ENCODE data around the gene ESYT2. TPM values are rescaled to one million over a fixed set of nuclear protein-coding genes. Genes with fewer than 3 reads are reported as not detected.
A peak's percentile ranks its signal among the peaks of the same experiment; 100 is the strongest.
"Not testable (repeated sequence)": the region's sequence is repeated elsewhere in the genome, so short reads cannot be mapped to it uniquely, and the experiment has no call there.

ESYT2 gene
- total and polyA plus RNA-seq, 4 donors = 16.4 to 83.0 (median 58.0) TPM

- H3K4me1 ChIP-seq (ENCODE audit: control insufficient read depth in 5 of 5, insufficient read depth in 5 of 5, low read length in 5 of 5) = peaks cover 0 to 14% (median 6%) of the 10 kb centered on the region in 5 donors
- H3K27me3 ChIP-seq (ENCODE audit: control insufficient read depth in 3 of 3, insufficient read depth in 3 of 3, low read length in 2 of 3) = no peaks in the 10 kb centered on the region
- ATAC-seq (ENCODE audit: insufficient read depth, low FRiP score) = peak; percentile 77
- no peaks in the 10 kb centered on the region for H3K36me3 ChIP-seq (ENCODE audit: control insufficient read depth in 4 of 4, insufficient read depth in 4 of 4, low read length in 4 of 4)
- TF ChIP-seq CTCF (IDR thresholded peaks at IDR 0.05; ENCODE audit: control extremely low read depth, extremely low read depth) = no peak
- H3K9ac ChIP-seq (ENCODE audit: insufficient read depth in 1 of 2, low read length in 2 of 2) = peak overlapping the region; percentile 55 to 82
- 8 to 10% methylated on average over 31 to 45 of the region's 45 CpGs for WGBS, 2 donors
- peak; percentile 70 to 83 (median 74) for DNase-seq
- peak overlapping the region; percentile 24 for H3K4me3 ChIP-seq
- H3K9me3 ChIP-seq (ENCODE audit: control insufficient read depth in 4 of 4, insufficient read depth in 3 of 4, low read length in 3 of 4) = no peaks in the 10 kb centered on the region
- H3K27ac ChIP-seq (ENCODE audit: low read depth in 1 of 2, low read length in 1 of 2) = peak overlapping the region; percentile 86 to 90
These were observed 34.5 kb upstream of the ESYT2 start for GRCh38 chr7:158863611-158864506.

GRCh38 chr7:158862985-158863610 lies 33.8 kb upstream of the ESYT2 start:
- WGBS, 2 donors = 63 to 65% methylated on average over 13 of the region's 13 CpGs
- Histone ChIP-seq H3K4me3 (peak overlapping the region; percentile 18), H3K27ac (ENCODE audit: low read depth in 1 of 2, low read length in 1 of 2) (peak overlapping the region; percentile 78 to 90), H3K4me1 (ENCODE audit: control insufficient read depth in 5 of 5, insufficient read depth in 5 of 5, low read length in 5 of 5) (peaks cover 0 to 11% (median 4%) of the 10 kb centered on the region in 5 donors)
- not testable (repeated sequence) for H3K9ac ChIP-seq (ENCODE audit: insufficient read depth in 1 of 2, low read length in 2 of 2); ATAC-seq (ENCODE audit: insufficient read depth, low FRiP score); H3K9me3 ChIP-seq (ENCODE audit: control insufficient read depth in 4 of 4, insufficient read depth in 3 of 4, low read length in 3 of 4); H3K27me3 ChIP-seq (ENCODE audit: control insufficient read depth in 3 of 3, insufficient read depth in 3 of 3, low read length in 2 of 3); H3K36me3 ChIP-seq (ENCODE audit: control insufficient read depth in 4 of 4, insufficient read depth in 4 of 4, low read length in 4 of 4)
- DNase-seq = peak in 1 of 3 donors; percentile 43

GRCh38 chr7:158861936-158862704 lies 32.8 kb upstream of the ESYT2 start:
- no peak overlapping the region for H3K27ac ChIP-seq (ENCODE audit: low read depth in 1 of 2, low read length in 1 of 2)
- TF ChIP-seq CTCF (IDR thresholded peaks at IDR 0.05; ENCODE audit: control extremely low read depth, extremely low read depth) = no peak

More at GRCh38 chr7:158861936-158862704, 32.8 kb upstream of the ESYT2 start:
- Histone ChIP-seq H3K4me3 (no peak overlapping the region), H3K27me3 (ENCODE audit: control insufficient read depth in 3 of 3, insufficient read depth in 3 of 3, low read length in 2 of 3) (no peaks in the 10 kb centered on the region), H3K36me3 (ENCODE audit: control insufficient read depth in 4 of 4, insufficient read depth in 4 of 4, low read length in 4 of 4) (no peaks in the 10 kb centered on the region), H3K4me1 (ENCODE audit: control insufficient read depth in 5 of 5, insufficient read depth in 5 of 5, low read length in 5 of 5) (peaks cover 0 to 13% (median 8%) of the 10 kb centered on the region in 5 donors), H3K9me3 (ENCODE audit: control insufficient read depth in 4 of 4, insufficient read depth in 3 of 4, low read length in 3 of 4) (no peaks in the 10 kb centered on the region), H3K9ac (ENCODE audit: insufficient read depth in 1 of 2, low read length in 2 of 2) (no peak overlapping the region)
- DNase-seq (no peak), ATAC-seq (ENCODE audit: insufficient read depth, low FRiP score) (no peak)
- 89 to 91% methylated on average over 11 of the region's 11 CpGs for WGBS, 2 donors

All from lung (tissue), 12 donors.